Tibial nerve (tissue), 4 donors: ENCODE results near the gene LY6G6C. TPM values are rescaled to one million over a fixed set of nuclear protein-coding genes. Genes with fewer than 3 reads are reported as not detected.

Experiments used
- DNase-seq, 2 donors: peaks; one replicate each; pipeline ENCODE4 v3.0.0-alpha.2; 2019; ENCODE audit warnings: low spot score in 2 of 2
- H3K27ac ChIP-seq, 4 donors: fragments of 200-600 bp; sonication (generic) in 3 of 4; one replicate each; pipeline ENCODE4 v1.5.1; 2017 to 2019; ENCODE audit warnings: mild to moderate bottlenecking in 1 of 4
- H3K27me3 ChIP-seq, 2 donors: fragments of 200-600 bp; sonication (generic) in 1 of 2; one replicate each; pipeline versions ENCODE4 v1.5.1 to v1.6.0; 2017 to 2019
- H3K36me3 ChIP-seq, 3 donors: fragments of 200-600 bp; sonication (generic); one replicate each; pipeline ENCODE4 v1.5.1; 2018 to 2019
- H3K4me1 ChIP-seq, 4 donors: fragments of 200-600 bp; sonication (generic) in 3 of 4; one replicate each; pipeline ENCODE4 v1.5.1; 2017 to 2019
- H3K4me3 ChIP-seq, 4 donors: fragments of 200-600 bp; sonication (generic) in 3 of 4; one replicate each; pipeline ENCODE4 v1.5.1; 2017 to 2019; ENCODE audit warnings: mild to moderate bottlenecking in 1 of 4, moderate library complexity in 1 of 4
- H3K9me3 ChIP-seq, 4 donors: fragments of 200-600 bp; sonication (generic) in 3 of 4; one replicate each; pipeline ENCODE4 v1.5.1; 2017 to 2019
- EP300 ChIP-seq, 2 donors: sonication (generic); formaldehyde crosslinking; IDR thresholded peaks; one replicate each; pipeline ENCODE4 v1.6.1; 2017; ENCODE audit warnings: antibody characterized with exemption in 2 of 2, mild to moderate bottlenecking in 1 of 2
- POLR2A ChIP-seq, 2 donors: fragments of 450-650 bp; IDR thresholded peaks; one replicate each; pipeline ENCODE4 v1.6.1; 2017; ENCODE audit warnings: antibody characterized with exemption in 2 of 2, mild to moderate bottlenecking in 2 of 2, moderate library complexity in 2 of 2
- WGBS, 2 donors: methylation state at CpG; one replicate each; pipeline ENCODE4 v1.1.5; 2018; 5-methylcytosine and 5-hydroxymethylcytosine counted together
- total RNA-seq, 4 donors: library from RNA; depleted of rRNA; stranded (reverse); fragments of >200 nt; gene quantifications; one replicate each; pipeline ENCODE4 v1.1.0, GENCODE V29; 2016
- TF ChIP-seq, protein P1 (sequence below), 5 experiments: fragments of 200-600 bp in 3 of 5; fragments of 450-650 bp in 2 of 5; sonication (generic) in 3 of 5; IDR thresholded peaks; one replicate each; pipeline ENCODE4 v1.5.1; 2016 to 2019; ENCODE audit warnings: antibody characterized with exemption in 5 of 5, mild to moderate bottlenecking in 3 of 5, moderate library complexity in 2 of 5

The LY6G6C gene
- total RNA-seq, 4 donors from 2014 or later, result not detected

- H3K27me3 ChIP-seq, result no peaks in the 10 kb centered on the region
- peaks cover 0 to 21% (median 0%) of the 10 kb centered on the region in 4 donors for H3K4me1 ChIP-seq
- peaks cover 0 to 18% (median 0%) of the 10 kb centered on the region in 3 donors for H3K36me3 ChIP-seq
- DNase-seq, result no peak
- H3K27ac ChIP-seq, result no peak overlapping the region
- WGBS, 2 donors, result 44 to 47% methylated on average over 41 to 42 of the region's 42 CpGs
- no peaks in the 10 kb centered on the region for H3K9me3 ChIP-seq
- TF ChIP-seq EP300 (IDR thresholded peaks at IDR 0.05), result no peak
- no peak for TF ChIP-seq POLR2A (IDR thresholded peaks at IDR 0.05)
- TF ChIP-seq, protein P1, sequence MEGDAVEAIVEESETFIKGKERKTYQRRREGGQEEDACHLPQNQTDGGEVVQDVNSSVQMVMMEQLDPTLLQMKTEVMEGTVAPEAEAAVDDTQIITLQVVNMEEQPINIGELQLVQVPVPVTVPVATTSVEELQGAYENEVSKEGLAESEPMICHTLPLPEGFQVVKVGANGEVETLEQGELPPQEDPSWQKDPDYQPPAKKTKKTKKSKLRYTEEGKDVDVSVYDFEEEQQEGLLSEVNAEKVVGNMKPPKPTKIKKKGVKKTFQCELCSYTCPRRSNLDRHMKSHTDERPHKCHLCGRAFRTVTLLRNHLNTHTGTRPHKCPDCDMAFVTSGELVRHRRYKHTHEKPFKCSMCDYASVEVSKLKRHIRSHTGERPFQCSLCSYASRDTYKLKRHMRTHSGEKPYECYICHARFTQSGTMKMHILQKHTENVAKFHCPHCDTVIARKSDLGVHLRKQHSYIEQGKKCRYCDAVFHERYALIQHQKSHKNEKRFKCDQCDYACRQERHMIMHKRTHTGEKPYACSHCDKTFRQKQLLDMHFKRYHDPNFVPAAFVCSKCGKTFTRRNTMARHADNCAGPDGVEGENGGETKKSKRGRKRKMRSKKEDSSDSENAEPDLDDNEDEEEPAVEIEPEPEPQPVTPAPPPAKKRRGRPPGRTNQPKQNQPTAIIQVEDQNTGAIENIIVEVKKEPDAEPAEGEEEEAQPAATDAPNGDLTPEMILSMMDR (IDR thresholded peaks at IDR 0.05), result no peak
- peak overlapping the region in 3 of 4 donors; percentile 3 to 28 (median 3) for H3K4me3 ChIP-seq
Observed at GRCh38 chr6:31765910-31766794, 44.6 kb upstream of the LY6G6C start.

DNA sequence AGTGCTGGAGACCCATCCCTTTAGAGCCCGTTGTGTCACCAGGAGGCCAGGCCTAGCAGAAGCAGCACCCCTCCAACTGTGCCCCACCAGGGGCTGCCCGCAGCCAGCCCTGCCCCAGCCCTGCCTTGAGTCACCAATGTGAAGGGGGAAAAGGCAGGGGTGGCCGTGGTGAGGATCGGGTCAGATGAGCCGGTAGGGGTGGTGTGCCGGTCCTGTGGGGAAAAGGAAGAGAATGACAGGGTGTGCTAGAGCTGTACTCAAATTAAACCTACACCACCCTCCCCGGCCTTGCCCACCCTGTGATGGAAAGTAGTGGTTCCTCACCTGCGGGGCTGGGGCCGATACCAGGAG lies 44.0 kb upstream of the LY6G6C start:
- H3K4me3 ChIP-seq, result no peak overlapping the region
- no peak overlapping the region for H3K27ac ChIP-seq
- TF ChIP-seq EP300 (IDR thresholded peaks at IDR 0.05), result no peak
- peaks cover 0 to 21% (median 0%) of the 10 kb centered on the region in 4 donors for H3K4me1 ChIP-seq
- no peaks in the 10 kb centered on the region for H3K9me3 ChIP-seq
- no peaks in the 10 kb centered on the region for H3K27me3 ChIP-seq
- WGBS, 2 donors, result 88 to 91% methylated on average over 9 of the region's 9 CpGs
- DNase-seq, result no peak
- H3K36me3 ChIP-seq, result peaks cover 0 to 24% (median 0%) of the 10 kb centered on the region in 3 donors

- Histone ChIP-seq H3K9me3 (no peaks in the 10 kb centered on the region), H3K4me1 (peaks cover 0 to 21% (median 0%) of the 10 kb centered on the region in 4 donors), H3K4me3 (no peak overlapping the region), H3K36me3 (peaks cover 0 to 37% (median 0%) of the 10 kb centered on the region in 3 donors), H3K27me3 (no peaks in the 10 kb centered on the region), H3K27ac (no peak overlapping the region)
- TF ChIP-seq EP300 (IDR thresholded peaks at IDR 0.05) (no peak), POLR2A (IDR thresholded peaks at IDR 0.05) (no peak)
- 81 to 84% methylated on average over 4 of the region's 4 CpGs for WGBS, 2 donors
- no peak for DNase-seq
Observed at GRCh38 chr6:31764198-31764597, 42.7 kb upstream of the LY6G6C start.

DNA sequence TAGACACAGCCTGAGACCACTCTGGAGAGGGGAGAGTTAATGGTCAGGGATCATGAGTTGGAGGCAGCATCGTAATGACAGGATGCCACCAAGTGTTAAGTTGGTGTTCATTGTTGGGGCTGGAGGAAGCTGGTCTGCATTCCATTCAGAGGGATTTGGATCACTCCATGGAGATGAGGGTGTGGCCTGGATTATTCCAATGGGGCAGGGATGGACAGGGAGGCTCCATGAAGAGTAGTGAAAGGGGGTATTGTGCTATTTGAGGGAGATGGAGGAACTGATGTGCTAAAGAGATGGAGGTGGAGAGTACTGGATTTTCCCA lies 42.0 kb upstream of the LY6G6C start:
- TF ChIP-seq EP300 (IDR thresholded peaks at IDR 0.05), result no peak
- TF ChIP-seq POLR2A (IDR thresholded peaks at IDR 0.05), result no peak
- TF ChIP-seq, protein P1 (IDR thresholded peaks at IDR 0.05), result no peak
- Histone ChIP-seq H3K4me3 (no peak overlapping the region), H3K9me3 (no peaks in the 10 kb centered on the region), H3K27ac (peak overlapping the region in 2 of 4 donors; percentile 54 to 61), H3K27me3 (no peaks in the 10 kb centered on the region), H3K4me1 (peaks cover 0 to 21% (median 0%) of the 10 kb centered on the region in 4 donors), H3K36me3 (peaks cover 0 to 44% (median 0%) of the 10 kb centered on the region in 3 donors)
- no peak for DNase-seq
- WGBS, 2 donors, result 5 to 10% methylated on average over 1 of the region's 1 CpG

DNA sequence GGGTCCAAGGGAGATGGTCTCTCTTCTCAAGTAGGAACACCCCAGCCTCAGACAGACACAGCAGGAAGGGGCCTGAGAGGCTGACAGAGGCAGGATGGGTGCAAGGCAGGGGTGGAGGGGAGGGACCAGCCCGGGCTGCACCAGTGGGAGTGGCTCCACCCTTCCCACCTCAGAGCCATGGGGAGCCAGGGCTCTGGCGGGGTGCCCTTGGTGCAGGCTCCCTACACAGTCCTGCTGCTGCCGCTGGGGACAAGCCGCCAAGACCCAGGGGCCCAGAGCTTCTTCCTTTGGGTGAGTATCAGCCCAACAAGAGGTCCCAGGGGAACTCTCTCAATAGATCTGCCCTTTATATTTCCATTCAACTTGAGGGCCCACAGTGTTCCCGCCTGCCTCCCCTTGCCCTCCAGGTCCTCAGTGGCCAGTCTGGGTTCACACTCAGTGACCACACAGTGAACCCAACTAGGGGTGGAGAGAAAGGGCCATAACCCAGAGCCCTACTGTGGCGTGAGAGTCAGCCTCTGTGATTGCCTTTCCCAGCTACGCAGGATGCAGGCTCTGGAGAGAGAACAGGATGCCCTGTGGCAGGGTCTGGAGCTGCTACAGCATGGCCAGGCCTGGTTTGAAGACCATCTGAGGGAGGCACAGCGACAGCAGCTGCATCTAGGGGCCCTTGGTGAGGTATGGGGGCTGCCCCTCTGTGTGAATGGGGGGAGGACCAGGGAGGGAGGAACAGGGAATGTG lies 41.5 kb upstream of the LY6G6C start:
- WGBS, 2 donors, result 40 to 61% methylated on average over 4 to 7 of the region's 8 CpGs
- no peak for DNase-seq
- no peak overlapping the region for H3K4me3 ChIP-seq
- peaks cover 0 to 45% (median 0%) of the 10 kb centered on the region in 3 donors for H3K36me3 ChIP-seq
- H3K27me3 ChIP-seq, result no peaks in the 10 kb centered on the region
- peaks cover 0 to 21% (median 0%) of the 10 kb centered on the region in 4 donors for H3K4me1 ChIP-seq
- TF ChIP-seq, protein P1 (IDR thresholded peaks at IDR 0.05), result no peak
- TF ChIP-seq EP300 (IDR thresholded peaks at IDR 0.05) (no peak), POLR2A (IDR thresholded peaks at IDR 0.05) (no peak)
- no peaks in the 10 kb centered on the region for H3K9me3 ChIP-seq
- peak overlapping the region in 2 of 4 donors; percentile 54 to 61 for H3K27ac ChIP-seq

DNA sequence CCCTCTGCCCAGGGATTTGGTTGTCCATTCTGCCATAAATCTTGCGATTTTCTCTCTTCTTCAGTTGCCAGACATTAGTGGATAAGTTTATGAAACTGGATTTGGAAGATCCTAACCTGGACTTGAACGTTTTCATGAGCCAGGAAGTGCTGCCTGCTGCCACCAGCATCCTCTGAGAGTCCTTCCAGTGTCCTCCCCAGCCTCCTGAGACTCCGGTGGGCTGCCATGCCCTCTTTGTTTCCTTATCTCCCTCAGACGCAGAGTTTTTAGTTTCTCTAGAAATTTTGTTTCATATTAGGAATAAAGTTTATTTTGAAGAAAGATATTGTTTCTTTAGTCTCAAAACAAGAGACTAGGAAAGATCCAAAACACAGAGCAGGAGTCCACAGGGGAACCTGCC lies 40.8 kb upstream of the LY6G6C start, which contains the start of gene SAPCD1:
TSS of gene SAPCD1 (plus strand) at position 301 of the 400 bp plus-strand sequence. CDS start 399 bp downstream, outside the sequence.
- peaks cover 0 to 45% (median 0%) of the 10 kb centered on the region in 3 donors for H3K36me3 ChIP-seq
- H3K27me3 ChIP-seq, result no peaks in the 10 kb centered on the region
- H3K4me3 ChIP-seq, result no peak within 1 kb of the TSS
- WGBS, 2 donors, result 76 to 77% methylated on average over 4 of the region's 4 CpGs
- no peaks in the 10 kb centered on the region for H3K9me3 ChIP-seq
- DNase-seq, result no peak
- TF ChIP-seq, protein P1 (IDR thresholded peaks at IDR 0.05), result no peak
- TF ChIP-seq EP300 (IDR thresholded peaks at IDR 0.05) (no peak), POLR2A (IDR thresholded peaks at IDR 0.05) (no peak)
- H3K4me1 ChIP-seq, result peaks cover 0 to 21% (median 0%) of the 10 kb centered on the region in 4 donors
- H3K27ac ChIP-seq, result peak within 1 kb of the TSS in 2 of 4 donors; percentile 54 to 61
